HG03064 (cell line): ENCODE measurements around the gene UMAD1.
A peak's percentile ranks its signal among the peaks of the same experiment; 100 is the strongest.

Source experiments
- ATAC-seq: cut with Tn5 transposase; IDR thresholded peaks from one replicate; pipeline ENCODE4 v1.9.1; 2021; ENCODE audit warnings: low read depth; ENCODE audit not compliant: unreplicated experiment

The UMAD1 gene

GRCh38 chr7:7867846-7868571 lies 227.5 kb downstream of the UMAD1 start:
- peak; percentile 41 for ATAC-seq

- peak; percentile 71 for ATAC-seq
Measured at GRCh38 chr7:7868572-7868899, 228.0 kb downstream of the UMAD1 start.

- no peak for ATAC-seq
Measured at GRCh38 chr7:7869036-7869435, 228.5 kb downstream of the UMAD1 start.

- ATAC-seq, result no peak
Measured at GRCh38 chr7:7869651-7870050, 229.1 kb downstream of the UMAD1 start.

GRCh38 chr7:7870555-7870954 lies 230.0 kb downstream of the UMAD1 start:
- ATAC-seq, result no peak

GRCh38 chr7:7876419-7876818 lies 235.9 kb downstream of the UMAD1 start:
- ATAC-seq, result no peak

GRCh38 chr7:7881581-7881980 lies 241.0 kb downstream of the UMAD1 start:
- ATAC-seq, result no peak

GRCh38 chr7:7882888-7883287 lies 242.3 kb downstream of the UMAD1 start:
- no peak for ATAC-seq

- ATAC-seq, result no peak
Measured at GRCh38 chr7:7883394-7883793, 242.8 kb downstream of the UMAD1 start.

- no peak for ATAC-seq
Measured at GRCh38 chr7:7884855-7885254, 244.3 kb downstream of the UMAD1 start.

- ATAC-seq, result no peak
Measured at GRCh38 chr7:7889791-7890568, 249.4 kb downstream of the UMAD1 start.

- ATAC-seq, result no peak
Measured at GRCh38 chr7:7895004-7895650, 254.6 kb downstream of the UMAD1 start.

GRCh38 chr7:7895754-7896153 lies 255.2 kb downstream of the UMAD1 start:
- no peak for ATAC-seq

GRCh38 chr7:7897509-7897908 lies 257.0 kb downstream of the UMAD1 start:
- ATAC-seq, result no peak

GRCh38 chr7:7897949-7898515 lies 257.5 kb downstream of the UMAD1 start:
- no peak for ATAC-seq

GRCh38 chr7:7902845-7903244 lies 262.3 kb downstream of the UMAD1 start:
- no peak for ATAC-seq

GRCh38 chr7:7907306-7907705 lies 266.8 kb downstream of the UMAD1 start:
- ATAC-seq, result no peak

- ATAC-seq, result no peak
Measured at GRCh38 chr7:7908622-7909145, 268.1 kb downstream of the UMAD1 start.

- no peak for ATAC-seq
Measured at GRCh38 chr7:7909376-7909775, 268.8 kb downstream of the UMAD1 start.

GRCh38 chr7:7911369-7912123 lies 271.0 kb downstream of the UMAD1 start:
- no peak for ATAC-seq
